K562 (cell line): ENCODE data around the gene CCDC28B. TPM values are rescaled to one million over a fixed set of nuclear protein-coding genes. Genes with fewer than 3 reads are reported as not detected.

Experiments
- BRF1 ChIP-seq: IDR thresholded peaks from 3 replicates; pipeline ENCODE4 v1.6.1; 2011; ENCODE audit warnings: borderline replicate concordance, mild to moderate bottlenecking; ENCODE audit not compliant: insufficient read length; ENCODE audit errors: extremely low read depth
- CUX1 ChIP-seq: fragments of 200-800 bp; sonication (Bioruptor generic); IDR thresholded peaks from 2 replicates; pipeline ENCODE4 v1.6.1; 2016; ENCODE audit warnings: missing genetic modification characterization, missing compliant biosample characterization
- GABPB1 ChIP-seq: sonication (generic); formaldehyde crosslinking; IDR thresholded peaks from 2 replicates; pipeline ENCODE4 v1.8.0; 2022; ENCODE audit warnings: mild to moderate bottlenecking, missing genetic modification reagents
- JUND ChIP-seq, 2 experiments: IDR thresholded peaks; 2 replicates in 1 of 2; 3 replicates in 1 of 2; pipeline ENCODE4 v1.6.1; 2011; ENCODE audit warnings: borderline replicate concordance in 2 of 2, low read depth in 2 of 2, low read length in 2 of 2, improper control_type of control experiment in 1 of 2, missing biosample characterization in 1 of 2, missing genetic modification characterization in 1 of 2, missing genetic modification reagents in 1 of 2
- KAT2B ChIP-seq: IDR thresholded peaks from one replicate; pipeline ENCODE4 v1.6.1; 2012; ENCODE audit warnings: low read depth, mild to moderate bottlenecking, control low read depth, inconsistent platforms, low read length, moderate library complexity
- MIER1 ChIP-seq: fragments of 450-650 bp; IDR thresholded peaks from 2 replicates; pipeline ENCODE4 v1.6.1; 2016; ENCODE audit warnings: antibody characterized with exemption, mild to moderate bottlenecking, low read depth
- MTA1 ChIP-seq: fragments of 450-650 bp; IDR thresholded peaks from 2 replicates; pipeline ENCODE4 v1.6.1; 2017; ENCODE audit warnings: borderline replicate concordance
- PHF20 ChIP-seq: fragments of 450-650 bp; IDR thresholded peaks from 2 replicates; pipeline ENCODE4 v1.6.1; 2018; ENCODE audit not compliant: partially characterized antibody
- RFX1 ChIP-seq: fragments of 450-650 bp; IDR thresholded peaks from 2 replicates; pipeline ENCODE4 v1.6.1; 2016; ENCODE audit warnings: mild to moderate bottlenecking, moderate library complexity
- SAFB2 ChIP-seq: fragments of 200-400 bp; formaldehyde crosslinking; IDR thresholded peaks from 2 replicates; pipeline ENCODE4 v1.6.1; 2018; ENCODE audit warnings: borderline replicate concordance, low read length, low read depth, moderate library complexity; ENCODE audit not compliant: severe bottlenecking
- THAP12 ChIP-seq: fragments of 250-450 bp; sonication (Bioruptor Pico); IDR thresholded peaks from 2 replicates; pipeline ENCODE4 v1.9.0; 2021; ENCODE audit warnings: mild to moderate bottlenecking, inconsistent platforms
- ZBTB11 ChIP-seq, 3 experiments: fragments of 200-800 bp in 1 of 3; fragments of 250-450 bp in 1 of 3; fragments of 450-650 bp in 1 of 3; sonication (Bioruptor Pico) in 1 of 3; sonication (Bioruptor generic) in 1 of 3; formaldehyde crosslinking in 1 of 3; IDR thresholded peaks; 2 replicates each; pipeline versions ENCODE4 v1.6.1 to v1.8.0; 2016 to 2022; ENCODE audit warnings: mild to moderate bottlenecking in 2 of 3, missing genetic modification characterization in 2 of 3, missing compliant biosample characterization in 1 of 3, moderate library complexity in 1 of 3
- ZKSCAN1 ChIP-seq: fragments of 150-350 bp; IDR thresholded peaks from 2 replicates; pipeline ENCODE4 v1.6.1; 2016; ENCODE audit warnings: low read depth, low read length
- ZNF445 ChIP-seq: fragments of 250-450 bp; sonication (Bioruptor Pico); IDR thresholded peaks from 2 replicates; pipeline ENCODE4 v1.4.0; 2020; ENCODE audit warnings: low read depth, mild to moderate bottlenecking, moderate library complexity
- polyA plus RNA-seq, 8 experiments: library from polyadenylated mRNA; depleted of rRNA in 4 of 8; stranded (reverse) in 5 of 8; unstranded in 3 of 8; fragments of >200 nt; fragmentation: Nextera tagmentation in 2 of 8; fragmentation: Illumina TruSeq in 1 of 8; extraction: Ambion mirVana in 2 of 8; extraction: Trizol in 1 of 8; gene quantifications; 2 replicates each; pipeline versions ENCODE4 v1.2.1 to v1.2.3, GENCODE V29; 2011 to 2014; ENCODE audit warnings: inconsistent platforms in 1 of 8, missing spikeins in 1 of 8
- total RNA-seq, 7 experiments: library from RNA; depleted of rRNA in 6 of 7; stranded (reverse); fragments of >200 nt in 6 of 7; fragmentation: Illumina TruSeq in 2 of 7; extraction: Trizol in 2 of 7; gene quantifications; 2 replicates each; pipeline versions ENCODE4 v1.2.1 to v1.2.3, GENCODE V29; 2011 to 2021; ENCODE audit warnings: low replicate concordance in 1 of 7

Gene CCDC28B
- total and polyA plus RNA-seq, 9 of the 15 experiments (the other 6 are each of a cell fraction or from before 2014, with no cell fraction given) = 5.7 to 54.5 (median 31.7) TPM

GRCh38 chr1:32205401-32206370 is 5.3 kb downstream of the CCDC28B start, which contains the start of gene IQCC (continued):
- TF ChIP-seq KAT2B = no peak
- no peak for TF ChIP-seq THAP12 (CRISPR knock-in tag)
- TF ChIP-seq CUX1 (CRISPR knock-in tag) = no peak
- TF ChIP-seq ZNF445 (CRISPR knock-in tag) = no peak
- TF ChIP-seq JUND (IDR thresholded peaks at IDR 0.05; ENCODE audit: borderline replicate concordance, low read depth, low read length) = peak; percentile 73
- no peak; the same call in 2 of the 3 replicates for TF ChIP-seq JUND (tag; IDR thresholded peaks at IDR 0.05; ENCODE audit: borderline replicate concordance, low read depth, low read length)
- TF ChIP-seq RFX1 = peak; percentile 98
- TF ChIP-seq ZBTB11 (CRISPR knock-in tag; IDR thresholded peaks at IDR 0.05) = no peak
- TF ChIP-seq MTA1 = peak; percentile 98
- peak; percentile 21; the same call in 1 of the 2 replicates for TF ChIP-seq ZKSCAN1
- peak; percentile 98 for TF ChIP-seq PHF20
- 0 out of 2 replicates have a peak, but pooled peaks have one; percentile 27 for TF ChIP-seq GABPB1 (CRISPR knock-in tag)
- TF ChIP-seq MIER1 = peak; percentile 67; the same call in 1 of the 2 replicates
- no peak for TF ChIP-seq SAFB2
- TF ChIP-seq BRF1 = no peak
